DLD1 (cell line): ENCODE results near the gene RPS6KA3.

Source experiments
- in situ Hi-C: cut with HindIII; loops from 2 replicates; pipeline ENCODE4 v1.10.0; 2017; ENCODE audit warnings: low sequenced_read_pairs

RPS6KA3 gene

DNA sequence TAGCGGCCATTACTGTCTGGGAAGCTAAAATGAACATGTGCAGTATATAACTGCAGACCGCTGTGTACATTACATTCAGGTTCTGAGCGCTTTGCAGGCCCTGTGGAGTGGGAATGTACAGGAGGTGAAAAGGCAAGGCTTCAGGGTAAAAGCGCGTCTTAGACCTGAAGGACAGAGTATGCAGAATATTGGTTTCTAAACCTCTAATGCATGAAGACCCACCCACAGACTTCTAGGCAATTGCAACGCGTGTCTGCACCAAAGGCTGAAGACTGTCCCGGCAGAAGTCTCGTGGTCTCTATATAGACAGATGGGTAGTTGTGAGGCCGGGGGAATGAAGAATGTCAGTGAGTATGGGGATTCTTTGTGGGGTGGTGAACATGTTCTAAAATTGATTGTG lies 155.4 kb downstream of the RPS6KA3 start:
- in situ Hi-C loops, result no loop called here

DNA sequence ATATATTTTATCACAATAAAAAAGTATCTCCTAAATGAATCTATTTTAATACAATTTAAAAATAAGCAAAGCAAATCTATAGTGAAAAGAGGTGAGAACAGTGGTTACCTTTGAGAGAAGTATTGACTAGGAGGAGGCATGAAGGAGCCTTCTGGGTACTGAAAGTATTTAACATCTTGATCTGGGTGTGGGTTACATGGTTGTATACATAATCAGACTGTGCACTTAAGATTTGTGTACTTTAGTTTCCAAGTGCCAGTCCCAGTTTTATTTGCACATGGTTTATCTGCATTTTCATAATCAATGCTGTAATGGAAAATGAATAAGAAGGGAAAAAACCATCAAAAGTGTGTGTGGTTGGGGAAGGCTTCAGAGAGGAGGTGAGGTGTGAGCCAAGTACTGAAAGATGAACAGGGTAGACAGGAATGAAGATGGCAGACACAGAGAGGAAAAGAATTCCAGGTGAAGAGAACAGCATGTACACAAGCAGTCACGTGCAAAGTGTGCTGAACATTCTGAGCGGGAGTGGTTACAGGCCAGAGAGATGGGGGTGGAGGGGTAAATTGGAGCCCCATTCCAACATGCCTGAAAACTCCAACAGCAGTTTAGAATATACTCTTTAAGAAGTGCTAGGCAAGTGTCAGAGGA lies 164.7 kb downstream of the RPS6KA3 start:
- in situ Hi-C loops, result no loop called here
